PFSK-1 (cell line): ENCODE measurements around the gene FERD3L.

Experiments used
- FOXP2 ChIP-seq: optimal IDR thresholded peaks from 2 replicates; pipeline ENCODE3; 2011; ENCODE audit warnings: borderline replicate concordance, control low read depth, inconsistent platforms; ENCODE audit not compliant: insufficient read depth; ENCODE audit errors: extremely low read length, extremely low read depth
- POLR2AphosphoS5 ChIP-seq: IDR thresholded peaks from 2 replicates; pipeline ENCODE4 v1.6.1; 2012; ENCODE audit warnings: low read depth, mild to moderate bottlenecking, control low read depth, low read length, moderate library complexity
- REST ChIP-seq, 2 experiments: IDR thresholded peaks; 2 replicates each; pipeline versions ENCODE4 v1.6.1 to v1.8.0; 2011 to 2012; ENCODE audit warnings: low read depth in 2 of 2, low read length in 2 of 2, control low read depth in 1 of 2, inconsistent platforms in 1 of 2, mild to moderate bottlenecking in 1 of 2, moderate library complexity in 1 of 2; ENCODE audit not compliant: insufficient read depth in 1 of 2
- SIN3A ChIP-seq: IDR thresholded peaks from 2 replicates; pipeline ENCODE4 v1.6.1; 2012; ENCODE audit warnings: mild to moderate bottlenecking, low read length, moderate library complexity, borderline replicate concordance; ENCODE audit not compliant: insufficient read depth
- TAF1 ChIP-seq: IDR thresholded peaks from 2 replicates; pipeline ENCODE4 v1.6.1; 2012; ENCODE audit warnings: low read length, control low read depth, borderline replicate concordance; ENCODE audit not compliant: insufficient read depth

FERD3L gene

GRCh38 chr7:19119870-19120486 lies 25.2 kb downstream of the FERD3L start:
- TF ChIP-seq TAF1 (no peak), SIN3A (no peak), POLR2AphosphoS5 (no peak), REST (IDR thresholded peaks at IDR 0.05; ENCODE audit: insufficient read depth in 1 of 2, low read depth in 2 of 2, low read length in 2 of 2) (no peak), FOXP2 (no peak)

- TF ChIP-seq FOXP2: no peak
Observed at GRCh38 chr7:19119372-19119771, 25.8 kb downstream of the FERD3L start.

GRCh38 chr7:19118636-19119371 lies 26.4 kb downstream of the FERD3L start:
- TF ChIP-seq POLR2AphosphoS5 (no peak), REST (IDR thresholded peaks at IDR 0.05; ENCODE audit: insufficient read depth in 1 of 2, low read depth in 2 of 2, low read length in 2 of 2) (no peak), SIN3A (no peak), TAF1 (no peak), FOXP2 (no peak)

GRCh38 chr7:19117870-19118608 lies 27.2 kb downstream of the FERD3L start:
- TF ChIP-seq REST (IDR thresholded peaks at IDR 0.05; ENCODE audit: insufficient read depth in 1 of 2, low read depth in 2 of 2, low read length in 2 of 2): no peak
- TF ChIP-seq TAF1: no peak
- no peak for TF ChIP-seq FOXP2
- no peak for TF ChIP-seq POLR2AphosphoS5
- TF ChIP-seq SIN3A: no peak

GRCh38 chr7:19117091-19117869 lies 27.9 kb downstream of the FERD3L start, which contains the start of gene TWIST1:
TWIST1 (minus strand) TSS chr7:19117636; CDS start chr7:19117321, 315 bp downstream.
- TF ChIP-seq TAF1 (no peak), POLR2AphosphoS5 (no peak), FOXP2 (peak; percentile 52)
